Ishikawa (cell line): ENCODE measurements around the gene SLC49A3.

ENCODE experiments used
- CEBPB ChIP-seq: IDR thresholded peaks from 2 replicates; pipeline ENCODE4 v1.6.1; 2012
- CREB1 ChIP-seq: IDR thresholded peaks from 2 replicates; pipeline ENCODE4 v1.6.1; 2012; ENCODE audit warnings: low read depth
- EGR1 ChIP-seq: IDR thresholded peaks from 2 replicates; pipeline ENCODE4 v1.6.1; 2012
- EP300 ChIP-seq: IDR thresholded peaks from 2 replicates; pipeline ENCODE4 v1.6.1; 2012; ENCODE audit warnings: borderline replicate concordance
- FOXM1 ChIP-seq: IDR thresholded peaks from 2 replicates; pipeline ENCODE4 v1.6.1; 2012; ENCODE audit warnings: low read depth, borderline replicate concordance
- NFIC ChIP-seq: IDR thresholded peaks from 2 replicates; pipeline ENCODE4 v1.6.1; 2012
- RAD21 ChIP-seq: IDR thresholded peaks from 2 replicates; pipeline ENCODE4 v1.6.1; 2012; ENCODE audit warnings: low read depth
- TAF1 ChIP-seq: IDR thresholded peaks from 2 replicates; pipeline ENCODE4 v1.6.1; 2012; ENCODE audit warnings: low read depth, mild to moderate bottlenecking
- TCF12 ChIP-seq: IDR thresholded peaks from 2 replicates; pipeline ENCODE4 v1.6.1; 2012; ENCODE audit warnings: low read depth
- TEAD4 ChIP-seq: IDR thresholded peaks from 2 replicates; pipeline ENCODE4 v1.6.1; 2012
- YY1 ChIP-seq: IDR thresholded peaks from 2 replicates; pipeline ENCODE4 v1.6.1; 2012; ENCODE audit warnings: low read depth
- ZBTB7A ChIP-seq: IDR thresholded peaks from 2 replicates; pipeline ENCODE4 v1.6.1; 2012; ENCODE audit warnings: low read depth
- TF ChIP-seq, protein P1 (sequence below): IDR thresholded peaks from 2 replicates; pipeline ENCODE4 v1.6.1; 2012
- TF ChIP-seq, protein P2 (sequence below): IDR thresholded peaks from 2 replicates; pipeline ENCODE4 v1.6.1; 2012; ENCODE audit warnings: low read depth, mild to moderate bottlenecking
- TF ChIP-seq, protein P3 (sequence below): IDR thresholded peaks from 2 replicates; pipeline ENCODE4 v1.6.1; 2012

Gene SLC49A3

DNA sequence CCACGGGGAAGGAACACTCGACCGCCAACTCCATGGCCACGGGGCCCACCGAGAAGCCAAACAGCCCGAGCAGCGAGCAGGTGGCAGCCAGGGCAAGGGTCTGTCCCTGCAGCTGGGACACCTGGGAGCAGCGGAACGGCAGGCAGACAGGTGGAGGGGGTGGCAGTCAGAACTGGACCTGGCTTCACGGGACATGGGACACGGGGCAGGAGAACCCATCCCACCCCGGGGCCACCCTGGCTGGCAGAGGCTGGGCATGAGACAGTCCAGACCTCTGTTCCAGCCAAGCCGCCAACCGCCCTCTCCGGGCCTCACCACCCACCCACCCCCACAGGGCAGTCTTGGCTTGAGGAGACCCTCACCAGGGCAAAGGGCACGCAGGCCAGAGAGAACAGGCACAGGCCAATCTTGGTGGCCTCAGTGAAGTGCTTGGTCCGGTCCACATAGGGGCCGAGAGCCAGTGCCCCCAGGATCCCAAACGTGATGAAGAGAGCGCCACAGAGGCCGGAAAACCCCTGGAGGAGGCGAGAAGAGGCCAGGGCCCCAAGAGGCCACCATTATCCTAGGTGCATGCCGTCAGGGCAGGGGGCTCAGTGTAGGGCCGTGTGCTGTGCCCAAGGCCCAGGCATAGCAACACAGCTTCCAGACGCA is 5.6 kb downstream of the SLC49A3 start:
- TF ChIP-seq YY1: no peak
- no peak for TF ChIP-seq RAD21
- TF ChIP-seq ZBTB7A: no peak
- no peak for TF ChIP-seq TEAD4
- no peak for TF ChIP-seq TAF1
- no peak for TF ChIP-seq CREB1
- no peak for TF ChIP-seq FOXM1
- TF ChIP-seq TCF12: no peak
- TF ChIP-seq, protein P1, sequence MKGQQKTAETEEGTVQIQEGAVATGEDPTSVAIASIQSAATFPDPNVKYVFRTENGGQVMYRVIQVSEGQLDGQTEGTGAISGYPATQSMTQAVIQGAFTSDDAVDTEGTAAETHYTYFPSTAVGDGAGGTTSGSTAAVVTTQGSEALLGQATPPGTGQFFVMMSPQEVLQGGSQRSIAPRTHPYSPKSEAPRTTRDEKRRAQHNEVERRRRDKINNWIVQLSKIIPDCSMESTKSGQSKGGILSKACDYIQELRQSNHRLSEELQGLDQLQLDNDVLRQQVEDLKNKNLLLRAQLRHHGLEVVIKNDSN: no peak
- TF ChIP-seq, protein P2, sequence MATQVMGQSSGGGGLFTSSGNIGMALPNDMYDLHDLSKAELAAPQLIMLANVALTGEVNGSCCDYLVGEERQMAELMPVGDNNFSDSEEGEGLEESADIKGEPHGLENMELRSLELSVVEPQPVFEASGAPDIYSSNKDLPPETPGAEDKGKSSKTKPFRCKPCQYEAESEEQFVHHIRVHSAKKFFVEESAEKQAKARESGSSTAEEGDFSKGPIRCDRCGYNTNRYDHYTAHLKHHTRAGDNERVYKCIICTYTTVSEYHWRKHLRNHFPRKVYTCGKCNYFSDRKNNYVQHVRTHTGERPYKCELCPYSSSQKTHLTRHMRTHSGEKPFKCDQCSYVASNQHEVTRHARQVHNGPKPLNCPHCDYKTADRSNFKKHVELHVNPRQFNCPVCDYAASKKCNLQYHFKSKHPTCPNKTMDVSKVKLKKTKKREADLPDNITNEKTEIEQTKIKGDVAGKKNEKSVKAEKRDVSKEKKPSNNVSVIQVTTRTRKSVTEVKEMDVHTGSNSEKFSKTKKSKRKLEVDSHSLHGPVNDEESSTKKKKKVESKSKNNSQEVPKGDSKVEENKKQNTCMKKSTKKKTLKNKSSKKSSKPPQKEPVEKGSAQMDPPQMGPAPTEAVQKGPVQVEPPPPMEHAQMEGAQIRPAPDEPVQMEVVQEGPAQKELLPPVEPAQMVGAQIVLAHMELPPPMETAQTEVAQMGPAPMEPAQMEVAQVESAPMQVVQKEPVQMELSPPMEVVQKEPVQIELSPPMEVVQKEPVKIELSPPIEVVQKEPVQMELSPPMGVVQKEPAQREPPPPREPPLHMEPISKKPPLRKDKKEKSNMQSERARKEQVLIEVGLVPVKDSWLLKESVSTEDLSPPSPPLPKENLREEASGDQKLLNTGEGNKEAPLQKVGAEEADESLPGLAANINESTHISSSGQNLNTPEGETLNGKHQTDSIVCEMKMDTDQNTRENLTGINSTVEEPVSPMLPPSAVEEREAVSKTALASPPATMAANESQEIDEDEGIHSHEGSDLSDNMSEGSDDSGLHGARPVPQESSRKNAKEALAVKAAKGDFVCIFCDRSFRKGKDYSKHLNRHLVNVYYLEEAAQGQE: no peak
- TF ChIP-seq NFIC: no peak
- TF ChIP-seq EP300: no peak
- TF ChIP-seq CEBPB: no peak

DNA sequence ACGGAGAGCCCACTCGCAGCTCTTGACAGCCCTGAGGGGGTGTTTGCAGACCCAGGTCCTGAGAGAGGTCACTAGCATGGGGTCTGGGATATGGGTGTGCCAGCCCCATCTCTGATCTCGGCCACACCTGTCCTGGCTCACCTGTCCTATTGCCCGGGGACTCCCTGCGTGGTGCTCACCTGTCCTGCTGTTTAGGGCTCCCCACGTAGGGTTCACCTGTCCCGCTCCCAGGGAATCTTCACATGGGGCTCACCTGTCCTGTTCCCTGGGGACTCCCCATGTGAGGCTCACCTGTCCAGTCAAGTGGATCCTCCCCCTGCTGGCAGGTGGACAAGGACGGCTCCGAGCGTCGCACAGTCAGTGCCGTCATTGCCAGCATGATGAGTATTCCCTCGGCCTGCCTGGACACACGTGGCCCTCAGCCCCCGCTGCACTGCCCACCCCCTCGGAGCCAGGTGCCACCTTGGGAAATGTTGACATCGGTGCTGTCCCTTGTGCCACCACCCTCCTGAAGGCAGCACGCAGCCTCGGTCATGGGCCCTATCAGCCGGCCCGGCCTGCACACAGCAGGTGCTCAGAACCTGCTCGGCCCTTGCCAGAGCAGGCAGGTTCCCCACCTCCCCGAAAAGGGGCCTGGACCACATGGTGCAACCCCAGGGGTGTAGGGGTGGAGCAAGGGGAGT is 6.3 kb downstream of the SLC49A3 start:
- TF ChIP-seq ZBTB7A (no peak), CREB1 (no peak), EGR1 (no peak), NFIC (no peak), YY1 (no peak), CEBPB (no peak), TAF1 (no peak), EP300 (no peak), TEAD4 (no peak), FOXM1 (no peak), RAD21 (no peak), TCF12 (no peak)
- TF ChIP-seq, protein P1: no peak
- TF ChIP-seq, protein P2: no peak
- TF ChIP-seq, protein P3, sequence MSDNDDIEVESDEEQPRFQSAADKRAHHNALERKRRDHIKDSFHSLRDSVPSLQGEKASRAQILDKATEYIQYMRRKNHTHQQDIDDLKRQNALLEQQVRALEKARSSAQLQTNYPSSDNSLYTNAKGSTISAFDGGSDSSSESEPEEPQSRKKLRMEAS: no peak

DNA sequence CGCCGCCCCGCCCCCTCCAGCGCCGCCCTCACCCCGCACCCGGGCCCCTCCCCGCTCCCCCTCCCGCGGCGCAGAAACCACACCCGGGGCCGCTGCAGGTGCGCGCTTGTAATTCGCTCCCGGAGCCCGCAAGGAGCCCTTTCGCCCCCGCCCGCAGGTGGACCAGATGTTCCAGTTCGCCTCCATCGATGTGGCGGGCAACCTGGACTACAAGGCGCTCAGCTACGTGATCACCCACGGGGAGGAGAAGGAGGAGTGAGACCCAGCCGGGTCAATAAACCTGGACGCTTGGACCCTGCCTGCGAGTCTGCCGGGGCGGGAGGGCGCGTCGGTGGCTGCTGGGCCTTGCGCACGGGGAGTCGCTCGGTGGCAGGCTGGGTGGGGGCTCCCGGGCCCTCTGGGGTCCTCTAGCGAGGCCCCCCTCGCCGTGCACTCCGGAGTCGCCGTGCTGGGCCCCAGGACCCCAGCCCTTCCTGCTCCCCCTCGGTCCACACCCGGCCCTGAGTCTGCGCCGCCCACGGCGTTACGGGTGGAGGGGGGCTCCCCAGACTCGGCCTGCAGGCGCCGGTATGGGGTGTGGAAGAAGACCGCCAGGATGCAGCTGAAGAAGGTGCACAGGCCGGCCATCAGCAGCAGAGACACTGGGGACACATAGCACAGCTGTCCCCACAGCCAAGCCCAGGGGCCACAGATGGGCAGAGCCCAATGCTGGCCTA is 7.1 kb downstream of the SLC49A3 start:
- TF ChIP-seq CREB1 (no peak), TCF12 (peak; percentile 37; the same call in 1 of the 2 replicates)
- TF ChIP-seq, protein P3: 0 out of 2 replicates have a peak, but pooled peaks have one; percentile 11

DNA sequence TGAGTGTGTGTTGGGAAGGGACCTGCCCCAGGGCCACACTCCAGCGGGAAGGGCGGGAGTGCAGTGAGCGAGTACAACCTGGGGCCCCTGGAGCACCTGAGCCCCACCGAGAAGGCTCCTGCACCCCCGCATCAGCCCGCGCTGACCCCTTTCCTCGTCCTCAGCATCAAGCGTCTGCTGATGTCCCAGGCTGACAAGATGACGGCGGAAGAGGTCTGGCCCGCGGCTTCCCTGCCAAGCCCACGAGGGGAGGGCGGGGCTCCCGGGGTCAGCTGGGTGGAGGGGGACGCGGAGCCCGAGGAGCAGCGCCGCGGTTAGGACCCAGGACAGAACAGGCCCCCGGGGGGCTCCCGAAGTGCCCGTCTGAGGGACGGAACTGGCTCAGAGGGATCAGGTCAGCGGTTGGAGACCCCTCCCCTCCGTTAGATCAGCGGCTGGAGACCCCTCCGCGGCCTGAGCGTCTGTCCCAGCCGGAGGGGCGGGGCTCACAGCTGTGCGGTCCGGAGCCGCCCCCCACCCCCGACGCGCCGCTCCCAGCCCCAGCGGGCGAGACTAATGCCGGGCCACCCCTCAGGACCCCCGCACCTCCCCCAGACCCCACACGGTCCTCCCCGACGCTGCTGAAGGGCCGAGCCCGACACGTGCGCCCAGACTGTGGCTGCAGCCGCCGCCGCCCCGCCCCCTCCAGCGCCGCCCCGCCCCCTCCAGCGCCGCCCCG is 7.9 kb downstream of the SLC49A3 start:
- no peak for TF ChIP-seq EP300
- no peak for TF ChIP-seq NFIC
- TF ChIP-seq FOXM1: no peak
- no peak for TF ChIP-seq EGR1
- TF ChIP-seq, protein P3: peak; percentile 62; the same call in 1 of the 2 replicates
- TF ChIP-seq YY1: no peak
- TF ChIP-seq ZBTB7A: peak; percentile 69
- no peak for TF ChIP-seq RAD21
- TF ChIP-seq, protein P2: no peak
- no peak for TF ChIP-seq TCF12
- TF ChIP-seq, protein P1: no peak
